HL-60 (cell line): ENCODE data around the gene SMAD7.

ENCODE experiments used
- DNase-seq, 2 experiments: peaks; one replicate each; pipeline ENCODE4 v3.0.0-alpha.2; 2010 to 2020; ENCODE audit warnings: low read depth in 1 of 2, low spot score in 1 of 2
- H3K27ac ChIP-seq: fragments of 250-450 bp; sonication (Bioruptor Pico); replicated peaks from 2 replicates; pipeline ENCODE4 v1.5.1; 2020; ENCODE audit warnings: mild to moderate bottlenecking, moderate library complexity
- H3K27me3 ChIP-seq: fragments of 250-450 bp; sonication (Bioruptor Pico); 2 replicates; pipeline ENCODE4 v1.5.1; 2021; ENCODE audit warnings: mild to moderate bottlenecking, moderate library complexity; ENCODE audit not compliant: insufficient read depth, poor library complexity, severe bottlenecking
- H3K4me3 ChIP-seq: replicated peaks from 2 replicates; pipeline ENCODE4 v1.5.1; 2011; ENCODE audit warnings: mild to moderate bottlenecking, control low read depth, low read length; ENCODE audit not compliant: insufficient read depth
- CTCF ChIP-seq: IDR thresholded peaks from one replicate; pipeline ENCODE4 v1.5.1; 2011; ENCODE audit warnings: low read length, control low read depth, inconsistent platforms; ENCODE audit not compliant: insufficient read depth
- GABPA ChIP-seq: IDR thresholded peaks from 2 replicates; pipeline ENCODE4 v1.6.1; 2012; ENCODE audit warnings: low read depth
- POLR2AphosphoS5 ChIP-seq: IDR thresholded peaks from 2 replicates; pipeline ENCODE4 v1.6.1; 2012; ENCODE audit warnings: low read depth
- REST ChIP-seq: IDR thresholded peaks from 2 replicates; pipeline ENCODE4 v1.6.1; 2012; ENCODE audit warnings: low read depth; ENCODE audit not compliant: insufficient replicate concordance
- SPI1 ChIP-seq: IDR thresholded peaks from 2 replicates; pipeline ENCODE4 v1.6.1; 2012; ENCODE audit warnings: low read depth, mild to moderate bottlenecking, borderline replicate concordance

The SMAD7 gene

GRCh38 chr18:48946329-48946835 lies 4.4 kb downstream of the SMAD7 start:
- Histone ChIP-seq H3K27ac (no peak overlapping the region), H3K4me3 (no peak overlapping the region), H3K27me3 (no peaks in the 10 kb centered on the region)
- no peak for DNase-seq
- TF ChIP-seq REST = no peak
- TF ChIP-seq POLR2AphosphoS5 = no peak
- TF ChIP-seq GABPA = no peak
- no peak for TF ChIP-seq CTCF
- TF ChIP-seq SPI1 = no peak

GRCh38 chr18:48945953-48946217 lies 4.9 kb downstream of the SMAD7 start:
- Histone ChIP-seq H3K4me3 (no peak overlapping the region), H3K27ac (no peak overlapping the region), H3K27me3 (no peaks in the 10 kb centered on the region)
- no peak for DNase-seq
- TF ChIP-seq GABPA (no peak), SPI1 (no peak)

- TF ChIP-seq CTCF (no peak), GABPA (no peak), POLR2AphosphoS5 (no peak), SPI1 (no peak), REST (no peak)
Measured at GRCh38 chr18:48944634-48945033, 6.1 kb downstream of the SMAD7 start.

GRCh38 chr18:48943736-48944527 lies 6.8 kb downstream of the SMAD7 start:
- Histone ChIP-seq H3K4me3 (no peak overlapping the region), H3K27ac (no peak overlapping the region)
- TF ChIP-seq CTCF = no peak
- no peak for TF ChIP-seq REST
- no peak for TF ChIP-seq SPI1
- no peak for TF ChIP-seq POLR2AphosphoS5
- TF ChIP-seq GABPA = no peak

More at GRCh38 chr18:48944634-48945033, 6.1 kb downstream of the SMAD7 start:
- DNase-seq = no peak
- Histone ChIP-seq H3K27me3 (no peaks in the 10 kb centered on the region), H3K27ac (no peak overlapping the region), H3K4me3 (no peak overlapping the region)

More at GRCh38 chr18:48943736-48944527, 6.8 kb downstream of the SMAD7 start:
- H3K27me3 ChIP-seq = no peaks in the 10 kb centered on the region
- DNase-seq = no peak
